NOMO-1 treated with DMSO at 0.1 percent for 48 hours (cell line): ENCODE results near the gene DBR1.

Experiments
- DNase-seq: peaks from one replicate; lab custom pipeline; 2025; ENCODE audit not compliant: unreplicated experiment; lab: John Stamatoyannopoulos, UW

Gene DBR1, protein sequence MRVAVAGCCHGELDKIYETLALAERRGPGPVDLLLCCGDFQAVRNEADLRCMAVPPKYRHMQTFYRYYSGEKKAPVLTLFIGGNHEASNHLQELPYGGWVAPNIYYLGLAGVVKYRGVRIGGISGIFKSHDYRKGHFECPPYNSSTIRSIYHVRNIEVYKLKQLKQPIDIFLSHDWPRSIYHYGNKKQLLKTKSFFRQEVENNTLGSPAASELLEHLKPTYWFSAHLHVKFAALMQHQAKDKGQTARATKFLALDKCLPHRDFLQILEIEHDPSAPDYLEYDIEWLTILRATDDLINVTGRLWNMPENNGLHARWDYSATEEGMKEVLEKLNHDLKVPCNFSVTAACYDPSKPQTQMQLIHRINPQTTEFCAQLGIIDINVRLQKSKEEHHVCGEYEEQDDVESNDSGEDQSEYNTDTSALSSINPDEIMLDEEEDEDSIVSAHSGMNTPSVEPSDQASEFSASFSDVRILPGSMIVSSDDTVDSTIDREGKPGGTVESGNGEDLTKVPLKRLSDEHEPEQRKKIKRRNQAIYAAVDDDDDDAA

DNA sequence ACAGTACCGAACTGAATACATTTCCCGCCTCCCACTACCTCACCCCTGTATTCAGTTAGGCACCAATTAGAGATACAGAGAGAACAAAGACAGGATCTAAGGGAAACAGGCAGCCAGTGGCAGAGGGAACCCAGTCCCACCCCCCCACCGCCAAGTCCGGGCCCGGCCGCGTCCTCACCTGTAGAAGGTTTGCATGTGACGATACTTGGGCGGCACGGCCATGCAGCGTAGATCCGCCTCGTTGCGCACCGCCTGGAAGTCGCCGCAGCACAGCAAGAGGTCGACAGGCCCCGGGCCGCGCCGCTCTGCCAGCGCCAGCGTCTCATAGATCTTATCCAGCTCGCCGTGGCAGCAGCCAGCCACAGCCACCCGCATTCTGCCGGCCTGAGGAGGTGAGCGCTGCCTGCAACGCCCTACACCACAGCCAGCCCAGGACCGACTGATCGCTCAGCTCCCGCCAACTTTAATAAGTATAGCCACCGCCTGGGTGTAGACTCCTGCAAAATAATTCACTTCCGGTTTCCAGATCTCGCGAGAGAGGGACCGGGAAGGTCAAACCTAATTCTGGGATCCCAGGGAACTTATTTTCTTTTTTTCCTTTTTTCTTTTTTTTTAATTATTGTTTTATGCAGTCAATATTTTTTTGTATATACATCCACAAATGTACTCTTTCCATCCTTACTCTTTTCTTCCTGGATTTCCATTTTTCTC is at the start of gene DBR1:
Gene DBR1, minus strand, starts transcription at position 501 of the 711 bp plus-strand sequence. Its CDS starts 126 bp downstream, at position 375.
- peak; percentile 88 for DNase-seq

DNA sequence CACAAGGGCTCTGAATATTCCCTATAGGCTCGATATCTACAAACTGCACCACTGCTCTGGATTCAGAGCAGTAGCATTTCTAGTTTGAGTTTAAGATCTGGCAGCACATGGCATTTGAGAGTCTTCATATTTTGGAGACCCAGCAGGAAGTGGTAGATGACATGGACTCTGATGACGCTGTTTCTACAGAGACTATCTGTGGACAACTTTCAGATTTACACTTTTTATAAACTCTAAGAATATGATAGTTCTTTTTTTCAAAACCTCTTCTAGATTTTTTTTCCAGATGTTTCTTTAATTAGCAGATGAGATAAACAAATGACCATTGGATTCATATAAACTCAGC is 48.2 kb upstream of the DBR1 start:
- DNase-seq = peak; percentile 24

DNA sequence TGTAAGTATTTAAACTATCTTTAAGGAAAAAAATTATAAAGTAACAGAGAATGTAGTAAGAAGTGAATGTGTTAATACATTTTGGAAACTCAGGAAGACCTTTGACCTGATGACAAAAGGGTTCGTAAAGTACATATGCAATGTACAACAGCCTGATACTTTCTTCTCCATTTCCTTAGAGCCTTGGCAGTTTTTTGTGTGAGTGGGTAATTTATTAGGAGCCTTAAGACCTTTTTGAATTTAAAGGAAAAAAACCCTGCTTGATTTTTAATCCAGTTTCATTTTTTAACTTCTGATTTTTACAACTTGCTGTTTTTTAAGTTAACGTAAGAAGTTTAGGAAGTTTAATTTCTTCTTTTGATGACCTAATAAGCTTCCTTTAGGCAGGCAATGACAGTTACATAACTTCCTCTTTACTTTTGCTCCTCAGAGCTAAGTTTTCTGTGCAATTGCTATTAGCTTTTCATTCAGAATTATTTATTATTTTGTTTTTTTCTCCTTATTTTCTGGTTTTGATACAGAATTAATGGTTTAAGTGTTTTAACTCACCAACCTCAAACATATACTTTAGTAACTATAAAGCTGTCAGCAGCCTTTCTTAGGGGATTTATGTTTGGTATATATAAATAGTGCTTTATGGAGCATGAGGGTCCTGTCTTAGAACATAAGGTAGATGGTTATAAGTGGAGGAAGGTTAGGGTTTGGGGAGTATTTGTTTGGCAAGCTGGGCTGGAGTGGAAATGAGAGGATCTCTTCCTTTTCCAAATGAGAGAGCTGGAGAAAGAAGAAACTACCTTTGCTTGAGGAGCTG is 47.6 kb upstream of the DBR1 start:
- DNase-seq = peak; percentile 91

GRCh38 chr3:138220788-138221187 is 46.1 kb upstream of the DBR1 start:
- DNase-seq = no peak

DNA sequence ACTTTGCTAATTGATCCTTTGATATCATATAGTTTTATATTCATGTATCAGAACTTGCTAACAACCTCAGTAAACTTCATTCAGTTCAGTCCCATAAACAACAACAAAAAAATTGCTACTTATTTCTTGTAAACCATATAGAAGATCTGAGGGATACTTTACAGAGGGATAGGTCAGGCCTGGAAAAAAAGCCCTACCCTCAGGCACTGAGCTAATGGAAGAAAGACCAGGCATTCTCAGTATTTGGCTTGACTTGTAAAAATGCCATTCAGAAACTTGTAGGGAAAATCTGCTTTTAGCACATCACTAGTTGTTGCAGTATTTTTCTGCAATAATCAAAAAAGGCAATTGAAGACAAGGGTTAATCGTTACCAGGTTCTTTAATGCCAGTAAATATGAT is 45.5 kb upstream of the DBR1 start:
- no peak for DNase-seq

GRCh38 chr3:138219255-138219654 is 44.5 kb upstream of the DBR1 start:
- peak; percentile 43 for DNase-seq

- peak; percentile 96 for DNase-seq
Measured at GRCh38 chr3:138213398-138214085, 38.8 kb upstream of the DBR1 start.

- no peak for DNase-seq
Measured at GRCh38 chr3:138210528-138210927, 35.8 kb upstream of the DBR1 start.

DNA sequence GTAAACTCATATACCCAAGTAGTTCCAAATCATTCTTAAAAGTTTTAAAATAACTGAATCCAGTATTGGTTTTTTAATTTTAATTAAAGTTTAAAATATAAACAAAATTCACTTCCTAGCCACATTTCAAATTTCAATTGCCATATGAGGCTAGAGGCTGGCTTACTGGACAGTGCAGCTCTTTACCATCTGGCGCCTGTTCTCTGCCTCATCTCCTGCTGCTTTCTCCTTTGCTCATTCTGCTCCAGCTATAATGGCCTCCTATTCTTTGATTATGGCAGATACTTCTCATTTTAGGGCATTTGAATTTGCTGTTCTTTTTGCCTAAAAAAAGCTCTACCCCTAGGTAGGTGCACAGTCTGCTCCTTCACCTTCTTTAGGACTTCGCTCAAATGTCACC is 31.5 kb upstream of the DBR1 start:
- no peak for DNase-seq

GRCh38 chr3:138205527-138205926 is 30.8 kb upstream of the DBR1 start:
- no peak for DNase-seq

DNA sequence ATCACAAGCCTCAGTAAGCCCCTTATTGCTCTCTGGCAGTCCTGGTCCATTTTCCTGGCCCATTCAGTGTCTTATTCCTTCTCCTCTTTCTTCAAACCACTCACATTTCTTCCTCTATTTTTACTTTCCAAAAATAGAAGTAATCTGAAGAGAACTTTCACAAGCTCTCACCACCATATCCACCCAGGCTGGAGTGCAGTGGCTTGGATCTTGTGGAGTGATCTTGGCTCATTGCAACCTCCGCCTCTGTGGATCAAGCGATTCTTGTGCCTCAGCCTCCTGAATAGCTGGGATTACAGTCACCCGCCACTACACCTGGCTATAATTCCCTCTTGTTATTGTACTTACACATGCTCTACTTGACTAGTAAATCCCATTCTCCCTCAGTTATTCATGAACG is 29.2 kb upstream of the DBR1 start:
- DNase-seq = no peak

DNA sequence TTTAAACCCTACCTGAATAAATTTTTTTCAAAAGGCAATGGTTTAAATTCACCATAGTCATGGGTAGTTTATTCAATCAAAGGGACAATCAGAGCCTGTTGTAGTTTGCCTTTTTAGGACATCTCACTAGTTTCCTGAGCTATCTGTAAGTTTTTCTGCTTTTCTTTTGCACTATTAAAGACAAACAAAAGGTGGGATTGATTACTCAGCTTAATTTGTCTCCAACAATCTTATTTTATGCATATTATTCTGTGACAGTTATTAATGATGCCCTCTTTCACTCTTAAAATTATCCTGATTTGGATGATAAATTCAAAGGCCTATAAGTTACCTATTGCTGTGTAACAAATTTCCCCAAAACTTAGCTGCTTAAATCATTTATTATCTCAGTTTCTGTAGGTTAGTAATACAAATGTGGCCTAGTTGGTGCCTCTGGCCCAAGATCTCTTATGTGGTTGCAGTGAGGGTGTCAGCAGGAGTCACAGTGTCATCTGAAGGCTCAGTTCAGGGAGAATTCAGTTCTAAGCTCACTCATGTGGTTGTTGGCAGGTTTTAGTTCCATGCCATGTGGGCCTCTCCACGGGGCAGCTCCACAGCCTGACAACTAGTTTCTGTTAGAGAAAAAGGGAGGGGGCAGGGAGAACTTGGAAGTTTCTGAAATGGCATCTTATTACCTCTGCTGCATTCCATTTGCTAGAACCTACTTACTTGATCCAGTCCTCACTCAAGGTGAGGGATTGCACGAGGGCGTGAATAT is 28.4 kb upstream of the DBR1 start:
- DNase-seq = no peak

DNA sequence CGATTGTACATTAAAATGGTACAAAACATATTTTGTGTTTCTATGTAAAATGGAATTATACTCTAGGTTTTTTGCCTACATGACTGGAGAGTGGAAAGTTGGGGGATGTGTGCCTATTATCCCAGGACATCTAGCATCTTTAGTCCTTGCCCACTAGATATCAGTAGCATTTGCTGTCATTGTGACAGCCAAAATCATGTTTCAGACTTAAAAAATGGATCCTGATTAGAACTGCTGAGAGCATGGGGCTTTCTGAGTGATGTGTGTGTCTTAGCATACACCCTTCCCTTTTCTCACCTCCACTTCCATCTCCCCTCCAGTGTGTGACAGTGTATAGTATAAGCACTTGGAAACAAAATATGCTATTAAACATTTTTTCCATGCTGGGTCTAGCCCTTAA is 25.7 kb upstream of the DBR1 start:
- no peak for DNase-seq

DNA sequence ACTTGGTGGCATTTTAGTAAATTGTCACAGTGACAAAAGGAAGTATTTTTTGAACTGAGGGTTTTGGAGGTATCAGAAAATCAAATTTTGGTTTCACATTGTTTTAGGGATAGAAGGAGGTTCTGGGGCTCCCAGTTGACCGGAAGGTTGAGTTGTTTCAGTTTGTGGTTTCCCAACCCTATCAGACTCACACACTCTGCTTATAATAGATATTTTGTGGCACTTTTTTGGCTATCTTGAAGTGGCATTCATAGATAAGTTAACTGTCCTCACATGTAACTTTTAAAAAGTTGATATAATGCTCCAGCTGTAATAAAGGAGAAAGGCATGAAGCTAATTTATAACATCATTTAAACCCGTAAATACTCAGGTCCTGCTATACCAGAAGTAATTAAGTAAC is 25.1 kb upstream of the DBR1 start:
- DNase-seq = no peak

GRCh38 chr3:138197524-138197923 is 22.8 kb upstream of the DBR1 start:
- no peak for DNase-seq

DNA sequence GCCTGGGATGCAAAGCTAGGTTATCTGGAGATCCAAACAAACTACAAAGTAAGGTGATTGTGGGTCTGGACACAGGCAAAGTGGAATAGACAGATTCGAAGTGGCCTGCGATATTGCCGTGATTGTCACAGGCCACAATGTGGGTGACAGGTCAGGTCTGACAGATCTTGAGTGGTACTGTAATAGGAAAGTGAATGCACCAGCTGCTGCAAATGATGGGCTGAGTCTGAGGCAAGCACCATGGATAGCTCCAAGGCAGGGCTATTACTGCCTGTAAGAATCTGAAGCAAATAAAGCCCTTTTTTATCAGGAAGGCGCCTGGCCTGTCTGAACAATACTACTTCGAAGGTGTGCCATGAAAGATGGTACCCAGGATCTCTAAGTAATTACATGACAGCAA is 22.3 kb upstream of the DBR1 start:
- DNase-seq = no peak

- no peak for DNase-seq
Measured at GRCh38 chr3:138196023-138196422, 21.3 kb upstream of the DBR1 start.

- no peak for DNase-seq
Measured at GRCh38 chr3:138195481-138195880, 20.8 kb upstream of the DBR1 start.

DNA sequence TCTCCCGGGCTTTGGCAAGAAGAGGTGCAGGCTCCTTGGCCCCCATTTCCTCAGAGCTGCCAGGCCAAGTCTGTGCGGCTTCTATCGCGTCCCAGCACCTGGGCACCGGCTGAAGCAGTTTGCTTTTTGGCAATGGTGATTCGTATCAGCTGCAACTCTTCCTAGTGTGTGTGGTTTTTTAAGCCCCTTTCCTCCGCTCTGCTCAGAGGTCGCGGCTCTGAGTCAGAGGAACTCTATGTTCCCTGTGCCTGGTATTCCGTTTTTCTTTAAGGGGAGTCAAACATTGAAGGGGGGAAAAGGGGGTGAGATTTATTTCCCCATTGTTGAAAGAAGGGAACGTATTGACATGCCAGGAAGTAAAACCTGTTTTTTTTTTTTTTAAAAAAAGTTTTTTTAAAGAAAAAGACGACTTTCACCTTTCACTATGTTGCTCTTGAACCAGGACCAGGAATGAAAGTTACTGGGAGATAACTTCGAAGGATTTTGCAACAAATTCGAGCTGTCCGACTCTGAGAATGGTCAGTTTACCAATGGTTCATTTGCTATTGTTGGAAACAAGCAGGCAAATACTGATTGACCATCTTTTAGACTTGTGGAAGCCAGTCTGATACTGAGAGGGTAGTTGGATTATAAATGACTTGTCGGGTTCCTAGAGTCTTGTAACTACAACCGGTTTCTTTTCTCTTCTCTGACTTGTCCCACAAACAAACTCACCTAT is 13.5 kb upstream of the DBR1 start:
- peak; percentile 63 for DNase-seq
